Cerebellar nuclear complex (tissue), 1 donor: ENCODE measurements around the gene HOXB8.

Source experiments
- DNase-seq, 2 experiments: peaks; one replicate each; lab custom pipeline; 2025; lab: John Stamatoyannopoulos, UW

The HOXB8 gene

DNA sequence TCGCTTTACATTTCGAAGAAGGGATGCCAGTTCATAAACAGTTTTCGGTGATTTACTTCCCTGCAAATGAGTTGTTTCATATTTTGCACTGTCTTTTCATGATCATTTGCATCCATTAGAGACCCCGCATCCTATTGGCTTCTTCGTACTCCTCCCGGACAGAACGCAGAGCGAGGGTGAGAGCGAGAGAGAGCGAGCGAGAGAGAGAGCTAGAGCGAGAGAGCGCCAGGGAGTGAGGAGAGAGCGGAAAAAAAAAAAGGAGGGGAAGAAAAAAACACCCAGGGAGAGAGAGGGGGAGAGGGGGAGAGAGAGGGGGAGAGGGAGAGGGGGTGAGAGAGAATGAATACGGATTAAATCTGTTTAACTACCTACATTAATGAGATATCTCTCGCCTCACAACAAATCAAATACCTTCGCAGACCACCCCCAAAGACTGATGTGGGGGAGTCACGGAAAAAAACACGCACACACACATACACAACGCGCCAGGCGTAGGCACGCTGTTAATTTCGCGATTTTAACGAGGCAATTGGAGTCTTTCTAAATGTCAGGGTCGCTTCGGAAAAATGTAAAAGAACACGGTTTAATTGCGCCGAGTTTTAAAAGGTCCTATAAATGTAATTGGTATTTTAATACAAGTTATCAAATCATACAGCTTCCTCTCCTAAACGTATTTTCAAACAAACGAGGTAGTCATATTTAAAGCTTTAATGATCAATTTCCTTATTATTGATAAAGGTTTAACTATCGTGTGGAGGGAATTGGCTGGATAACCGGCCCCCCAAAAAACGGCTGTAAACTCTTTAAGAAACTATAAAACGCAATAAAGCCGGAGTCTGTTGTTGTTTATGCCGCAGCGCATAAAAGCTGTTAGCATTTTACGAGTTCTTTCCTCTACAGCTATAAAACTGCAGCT, at the start of gene HOXB8:
HOXB8 (minus strand) TSS at position 246 of the 916 bp plus-strand sequence. CDS start 588 bp downstream, outside the sequence.
- no peak for DNase-seq

DNA sequence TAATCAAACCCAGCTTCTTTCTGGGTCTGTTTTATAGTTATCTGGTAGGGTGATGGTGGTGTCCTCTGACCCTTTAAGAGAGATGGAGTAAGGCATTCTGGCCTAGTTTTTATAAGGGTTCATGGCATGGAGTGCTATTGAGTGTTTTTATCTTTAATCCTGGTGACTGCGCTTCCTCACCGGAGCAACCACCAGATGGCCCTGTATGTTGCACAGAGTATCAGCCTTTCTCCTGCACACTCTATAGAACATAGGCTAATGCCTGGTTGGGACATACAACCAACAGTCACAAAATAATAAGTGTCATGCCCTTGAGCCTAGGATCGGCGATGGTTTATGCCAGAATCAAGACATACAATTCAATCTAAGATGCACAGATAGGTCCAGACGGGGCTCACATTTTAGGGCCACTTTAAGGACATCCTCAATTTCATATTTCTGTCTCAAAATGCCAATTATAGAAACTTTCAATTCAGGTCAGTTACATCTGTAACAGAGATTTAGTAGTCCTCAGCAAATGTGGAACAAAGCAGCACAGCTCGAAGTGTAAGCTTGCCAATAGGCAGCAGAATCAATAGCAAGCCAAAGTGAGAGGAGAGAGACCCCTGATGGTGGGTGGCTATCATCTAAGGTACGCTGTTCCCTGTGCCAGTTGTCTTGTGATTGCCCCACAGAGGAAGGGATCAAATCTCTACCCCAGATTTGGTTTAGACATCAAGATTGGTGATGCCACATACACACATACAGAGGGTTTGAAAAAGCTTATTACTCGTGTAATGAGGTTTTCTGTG, 48.2 kb upstream of the HOXB8 start:
- DNase-seq, result no peak

DNA sequence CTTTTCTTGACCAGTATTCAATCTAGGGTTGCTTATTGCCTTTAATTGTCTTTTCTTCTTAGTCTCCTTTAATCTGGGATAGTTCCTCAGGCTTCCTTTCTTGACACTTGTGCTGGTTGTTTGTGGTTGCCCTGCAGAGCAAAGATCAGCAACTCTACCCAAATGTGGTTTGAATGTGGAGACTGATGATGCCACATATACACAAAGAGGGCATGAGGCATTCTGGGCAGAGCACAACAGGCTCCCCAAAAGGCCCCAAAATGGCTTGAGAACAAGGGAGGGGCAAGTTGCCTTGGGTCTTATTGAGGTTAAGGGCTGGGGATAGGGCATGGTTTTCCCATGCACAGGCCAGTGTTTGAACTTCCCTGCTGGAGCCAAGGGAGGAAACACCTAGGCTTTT, 40.8 kb upstream of the HOXB8 start:
- DNase-seq, result no peak

DNA sequence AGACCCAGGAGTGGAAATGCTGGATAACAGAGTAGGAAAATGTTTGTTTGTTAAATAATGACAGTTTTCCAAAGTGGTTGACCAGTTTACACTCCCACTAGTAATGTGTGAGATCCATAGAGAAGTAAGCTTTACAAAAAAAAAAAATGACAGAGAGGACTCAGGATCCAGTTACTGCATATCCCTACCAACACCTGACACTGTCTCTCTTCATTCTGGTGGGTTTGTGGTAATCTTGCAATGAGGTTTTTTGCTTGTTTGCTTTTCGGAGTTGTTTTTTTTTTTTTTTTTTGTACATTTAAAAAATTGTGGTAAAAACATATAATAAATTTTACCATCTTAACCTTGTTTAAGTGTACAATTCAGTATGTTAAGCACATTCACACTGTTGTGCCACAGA, 34.6 kb upstream of the HOXB8 start:
- no peak for DNase-seq

DNA sequence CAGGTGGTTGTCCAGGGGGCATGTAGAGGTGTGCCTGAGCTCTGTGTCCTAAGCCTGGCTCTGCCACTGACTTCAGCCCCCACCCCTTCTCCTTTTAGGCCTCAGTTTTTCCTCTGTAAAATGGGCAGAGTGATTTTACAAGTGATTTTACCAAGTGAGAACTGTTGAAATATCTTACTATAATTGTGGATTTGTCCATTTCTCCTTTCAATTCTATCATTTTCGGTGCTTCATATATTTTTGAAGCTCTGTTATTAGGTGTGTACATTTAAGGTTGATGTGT, 32.8 kb upstream of the HOXB8 start:
- DNase-seq, result no peak

DNA sequence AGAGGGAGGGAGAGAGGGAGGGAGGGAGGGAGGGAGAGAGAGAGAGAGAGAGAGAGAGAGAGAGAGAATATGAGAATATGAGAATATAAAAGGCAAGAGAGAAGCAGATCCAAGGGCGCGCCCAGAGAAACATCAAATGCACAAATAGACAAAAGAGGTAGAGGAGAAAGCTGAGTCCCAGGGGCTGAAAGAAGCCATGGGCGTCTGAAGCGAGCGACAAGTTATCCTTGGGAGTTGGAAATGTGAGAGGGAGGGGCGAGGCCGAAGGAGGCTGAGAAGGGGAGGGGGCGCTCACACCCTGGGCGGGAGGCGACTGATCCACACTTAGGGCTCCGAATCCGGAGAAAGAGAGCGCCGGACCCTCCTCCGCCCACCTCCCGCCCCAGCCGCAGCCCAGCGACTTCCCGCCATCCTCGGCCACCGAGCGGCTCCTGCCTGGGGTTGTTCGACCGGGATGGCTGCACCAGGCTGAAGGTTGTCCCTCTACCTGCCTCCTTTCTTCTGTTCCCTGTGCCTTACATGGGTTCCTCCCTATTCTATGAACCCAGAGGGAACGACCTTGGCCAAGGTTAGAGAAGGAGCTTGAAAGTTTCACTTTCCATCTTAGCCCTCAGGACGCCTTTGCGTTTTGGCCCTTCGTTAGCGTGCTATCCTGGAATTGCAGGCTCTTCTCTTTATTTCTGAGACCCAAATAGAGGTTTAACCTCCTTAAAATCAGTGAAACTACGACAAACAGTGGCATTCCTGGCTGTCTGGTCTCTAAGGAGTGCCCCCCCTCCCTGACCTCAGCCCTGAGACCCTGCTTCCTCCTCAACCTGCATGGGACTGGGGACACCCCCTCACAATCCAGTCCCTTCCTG, 32.2 kb upstream of the HOXB8 start:
- no peak for DNase-seq

DNA sequence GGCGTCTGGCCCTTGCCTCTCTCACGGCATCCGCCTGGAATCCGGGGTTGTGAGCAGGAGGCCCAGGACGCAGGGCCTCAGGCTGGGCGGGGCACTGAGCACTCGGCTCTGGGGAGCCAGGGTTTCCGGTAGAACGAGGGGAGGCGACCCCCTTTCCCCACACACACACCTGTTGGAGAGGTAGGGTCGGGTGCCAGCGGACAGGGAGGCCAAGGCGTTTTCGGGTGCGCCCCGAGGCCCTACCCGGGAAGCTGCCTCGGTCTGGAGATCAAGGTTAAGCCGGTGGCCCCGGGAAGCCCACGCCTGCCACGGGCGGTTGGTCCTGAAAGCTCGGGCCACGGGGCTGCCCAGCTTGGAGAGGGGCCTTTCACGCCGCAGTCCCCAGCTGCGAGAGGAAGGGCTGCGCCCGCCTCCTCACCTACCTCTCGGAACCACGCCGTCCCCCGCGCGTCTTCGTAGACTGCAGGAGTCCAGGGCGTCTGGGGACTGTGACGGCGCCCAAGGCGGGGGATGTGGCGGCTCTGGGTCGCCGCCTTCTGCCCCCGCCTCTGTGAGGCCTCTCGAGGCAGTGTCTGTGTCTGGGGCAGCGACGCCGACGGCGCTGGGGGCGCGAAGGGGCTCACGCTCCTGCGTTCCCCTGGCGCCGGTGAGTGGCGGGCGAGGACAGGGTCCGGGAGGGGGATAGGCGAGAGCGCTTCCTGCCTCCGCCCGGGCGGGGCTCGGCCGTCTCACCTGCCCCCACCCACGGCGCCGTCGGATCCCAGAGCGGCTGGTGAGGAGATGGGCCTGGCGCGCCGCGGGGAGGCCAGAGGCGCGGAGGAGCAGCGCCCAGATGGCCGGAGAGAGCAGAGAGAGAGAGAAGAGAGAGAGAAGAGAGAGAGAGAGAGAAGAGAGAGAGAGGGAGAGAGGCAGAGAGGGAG, 31.4 kb upstream of the HOXB8 start:
- DNase-seq, result no peak

DNA sequence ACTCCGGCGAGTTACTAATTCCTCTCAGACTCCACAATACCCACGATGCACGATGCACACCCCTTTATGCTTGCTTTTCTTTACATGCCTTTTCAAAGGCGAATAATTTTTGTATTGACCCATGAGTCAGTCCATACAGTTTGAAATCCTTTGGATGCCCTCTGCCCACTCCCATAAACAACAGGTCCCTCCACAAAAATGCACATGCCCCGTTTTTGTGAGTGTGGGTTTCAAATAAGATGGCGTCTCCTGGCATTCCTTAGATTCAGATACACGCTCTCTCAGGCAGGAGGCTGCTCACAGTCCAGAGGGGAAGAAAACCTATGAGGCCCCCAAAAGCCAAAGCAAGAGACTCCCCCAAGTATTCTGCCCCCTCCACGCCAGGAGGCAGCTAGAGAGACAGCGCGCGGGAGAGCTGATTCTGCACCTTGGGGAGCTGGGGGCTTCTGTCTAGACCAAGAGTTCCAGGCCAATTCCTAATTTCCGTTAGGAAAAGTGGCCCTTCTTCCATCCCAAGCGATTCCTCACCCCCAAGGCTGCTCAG, 30.6 kb upstream of the HOXB8 start:
- no peak for DNase-seq

DNA sequence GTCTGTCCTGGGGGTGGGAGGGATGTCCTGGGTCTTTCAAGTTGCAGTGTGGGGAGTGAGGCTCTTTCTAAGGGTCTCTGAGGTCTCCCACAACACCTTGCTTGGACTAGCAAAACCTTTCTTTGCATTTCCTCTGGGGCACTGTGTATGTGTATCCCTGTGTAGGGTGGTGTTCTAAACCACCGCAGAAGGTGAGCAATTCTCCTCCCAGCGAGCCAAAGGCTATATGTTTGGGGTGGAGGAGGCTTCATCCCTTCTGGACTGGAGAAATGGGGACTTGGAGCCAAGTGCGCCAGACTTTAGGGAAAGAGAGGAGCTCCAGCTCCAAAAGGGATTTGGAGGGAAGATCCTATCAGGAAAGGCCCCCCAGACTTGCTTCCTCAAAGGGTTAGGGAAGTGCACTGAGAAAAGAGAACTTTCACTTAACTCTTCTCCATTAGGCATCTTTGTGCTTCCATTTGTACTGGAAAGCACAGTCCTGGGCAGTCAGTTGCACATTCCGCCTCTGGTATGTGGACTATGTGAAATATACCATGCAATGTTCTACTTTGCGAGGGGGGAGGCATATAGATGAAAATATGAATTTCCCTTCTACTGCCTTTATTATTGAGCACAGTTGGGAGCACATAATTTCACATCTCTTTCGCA, 29.9 kb upstream of the HOXB8 start:
- no peak for DNase-seq

DNA sequence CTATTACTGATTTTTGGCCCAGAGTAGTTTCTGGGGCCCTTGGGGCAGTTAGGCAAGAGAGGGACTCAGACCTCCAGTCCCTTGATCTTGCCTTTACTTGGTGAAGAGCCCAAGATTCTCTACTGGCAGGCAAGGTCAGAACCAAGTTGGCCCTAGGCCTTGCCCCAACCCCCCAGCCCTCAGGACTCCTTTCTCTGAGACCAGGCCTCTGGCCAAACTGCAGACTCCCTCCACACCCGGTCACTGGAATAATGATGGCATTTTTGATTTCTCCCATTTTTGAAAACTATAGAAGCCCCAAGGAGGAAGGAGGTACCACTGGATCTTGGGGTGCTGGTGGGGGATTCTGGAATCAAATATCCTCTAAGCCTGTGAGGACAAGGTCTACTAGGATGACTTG, 29.1 kb upstream of the HOXB8 start:
- no peak for DNase-seq

DNA sequence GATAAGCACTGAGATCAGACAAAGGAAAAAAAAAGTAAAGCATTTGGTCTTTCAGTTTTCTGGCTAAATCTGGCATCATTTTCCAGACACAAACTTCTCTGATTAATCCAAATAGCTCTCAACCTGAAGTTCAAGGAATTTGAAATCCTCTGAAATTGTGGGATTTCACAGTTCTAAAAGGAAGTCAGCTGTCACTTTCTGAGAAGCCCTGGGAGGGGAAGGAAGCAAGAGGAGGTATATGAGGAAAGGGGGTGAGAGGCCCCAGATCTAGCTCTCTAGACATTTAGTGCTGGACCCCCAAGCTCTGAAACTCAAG, 28.6 kb upstream of the HOXB8 start:
- no peak for DNase-seq

DNA sequence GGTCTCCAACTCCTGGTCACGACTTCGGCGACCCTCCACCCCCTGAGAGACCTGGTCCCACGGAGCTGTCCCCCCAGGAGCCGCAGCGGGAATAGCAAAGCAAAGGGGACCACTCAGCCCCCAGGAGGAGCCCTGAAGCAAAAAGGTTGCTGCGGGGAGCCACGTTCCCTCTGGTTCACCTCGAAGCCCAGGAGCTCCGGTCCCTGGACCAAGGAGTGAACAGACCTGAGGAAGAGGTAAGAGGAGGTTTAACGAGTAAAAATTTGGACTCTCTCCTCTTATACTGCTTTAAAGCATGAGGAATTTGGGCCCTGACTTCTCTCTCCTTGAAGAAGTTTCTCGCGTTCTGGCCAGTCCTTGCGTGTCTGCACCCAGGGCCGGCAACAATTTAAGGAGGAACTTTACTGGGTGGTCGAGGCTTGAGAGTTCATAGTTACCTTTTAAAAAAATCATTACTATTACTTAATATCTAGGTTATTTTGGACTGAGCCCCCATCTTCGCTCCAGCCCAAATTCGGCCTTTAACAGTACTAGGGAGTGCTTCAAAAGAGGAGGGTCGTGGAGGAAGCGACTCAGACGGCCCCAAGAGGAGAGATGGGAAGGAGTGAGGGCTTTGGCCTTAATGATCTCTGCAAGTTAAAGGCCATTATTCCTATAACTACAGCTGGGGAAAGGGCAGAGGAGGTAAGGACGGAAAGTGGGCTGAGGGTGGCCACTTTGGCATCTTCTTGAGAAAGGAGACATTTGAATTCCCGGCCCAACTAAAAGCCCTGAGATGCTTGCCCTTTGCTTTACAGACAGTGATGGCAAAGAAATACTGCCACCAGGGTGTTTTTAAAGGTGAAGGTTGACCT, 28.0 kb upstream of the HOXB8 start:
- DNase-seq, result no peak

DNA sequence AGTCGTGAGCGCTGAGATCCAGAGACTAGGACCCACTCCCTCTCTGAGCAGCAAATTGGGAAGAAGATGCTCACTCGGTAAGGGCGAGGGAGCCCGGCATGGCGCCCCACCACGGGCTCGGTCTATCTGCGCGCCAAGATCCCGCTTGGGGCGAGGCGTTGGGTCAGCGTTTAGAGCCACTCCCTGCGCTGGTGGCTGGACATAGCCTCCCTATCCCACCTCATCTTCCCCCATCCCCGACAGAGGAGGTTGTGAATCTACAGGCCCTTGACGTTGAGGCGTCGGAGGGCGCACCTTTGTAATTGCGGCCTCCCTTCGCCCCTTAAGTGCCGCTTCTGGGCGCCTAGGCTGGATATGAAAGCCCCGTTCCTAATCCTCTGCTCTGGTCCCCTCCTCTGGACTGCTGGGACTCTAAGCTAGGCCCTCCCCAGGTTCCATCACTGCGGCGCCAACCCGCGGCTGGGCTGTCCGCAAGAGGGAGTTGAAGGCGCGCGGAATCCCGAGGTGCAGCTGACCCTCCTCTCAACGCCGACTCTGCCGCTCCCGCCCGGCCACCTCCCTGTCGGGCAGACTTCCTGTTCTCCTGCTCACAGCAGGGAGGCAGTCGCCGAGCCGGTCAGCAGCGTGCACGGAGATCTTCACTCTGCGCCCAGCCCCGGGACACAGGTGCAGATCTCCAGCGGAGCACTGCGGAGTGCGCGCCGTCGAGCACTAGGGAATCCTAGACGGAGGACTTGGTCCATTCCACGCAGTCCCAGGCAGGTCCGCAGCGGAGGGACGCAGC, 27.2 kb upstream of the HOXB8 start:
- DNase-seq, result no peak

DNA sequence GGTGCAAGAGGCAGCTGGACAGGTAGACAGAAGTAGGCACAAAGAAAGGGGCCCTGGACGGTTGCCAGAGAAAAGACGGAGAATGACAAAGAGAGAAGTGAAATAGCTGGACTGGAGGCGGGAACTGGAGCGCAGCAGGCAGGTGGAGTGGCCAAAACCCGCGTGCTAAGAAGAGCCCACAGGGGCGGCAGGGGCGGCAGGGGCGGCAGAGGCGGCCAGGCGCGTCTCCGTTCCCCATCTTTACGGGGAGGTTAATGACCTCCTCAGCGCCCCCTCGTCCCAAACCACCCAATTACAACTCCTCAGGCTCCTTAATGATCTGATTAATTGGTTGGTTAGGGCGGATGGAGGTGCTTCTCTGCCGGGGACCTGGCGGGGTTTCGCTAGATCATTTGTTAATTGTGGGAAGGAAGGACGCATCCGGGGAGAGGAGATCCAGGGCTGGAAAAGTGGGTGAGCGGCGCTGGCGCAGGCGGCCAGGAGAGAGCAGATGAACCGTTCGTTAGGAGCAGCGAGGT, 26.5 kb upstream of the HOXB8 start:
- DNase-seq, result no peak

DNA sequence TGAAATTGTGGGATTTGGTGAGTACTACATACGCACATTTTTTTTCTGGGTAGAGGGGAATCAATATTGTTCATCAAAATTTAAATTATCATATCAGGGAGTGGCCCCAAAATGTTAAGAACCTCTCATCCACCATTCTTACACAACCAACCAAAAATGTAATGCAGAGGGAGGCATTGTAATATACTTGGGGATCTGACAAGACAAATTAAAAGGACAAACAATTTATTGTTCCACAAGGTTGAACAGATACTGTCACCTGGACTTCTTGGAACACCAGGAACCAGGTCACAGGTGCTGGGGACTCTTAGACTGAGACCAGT, 25.7 kb upstream of the HOXB8 start:
- DNase-seq, result no peak

DNA sequence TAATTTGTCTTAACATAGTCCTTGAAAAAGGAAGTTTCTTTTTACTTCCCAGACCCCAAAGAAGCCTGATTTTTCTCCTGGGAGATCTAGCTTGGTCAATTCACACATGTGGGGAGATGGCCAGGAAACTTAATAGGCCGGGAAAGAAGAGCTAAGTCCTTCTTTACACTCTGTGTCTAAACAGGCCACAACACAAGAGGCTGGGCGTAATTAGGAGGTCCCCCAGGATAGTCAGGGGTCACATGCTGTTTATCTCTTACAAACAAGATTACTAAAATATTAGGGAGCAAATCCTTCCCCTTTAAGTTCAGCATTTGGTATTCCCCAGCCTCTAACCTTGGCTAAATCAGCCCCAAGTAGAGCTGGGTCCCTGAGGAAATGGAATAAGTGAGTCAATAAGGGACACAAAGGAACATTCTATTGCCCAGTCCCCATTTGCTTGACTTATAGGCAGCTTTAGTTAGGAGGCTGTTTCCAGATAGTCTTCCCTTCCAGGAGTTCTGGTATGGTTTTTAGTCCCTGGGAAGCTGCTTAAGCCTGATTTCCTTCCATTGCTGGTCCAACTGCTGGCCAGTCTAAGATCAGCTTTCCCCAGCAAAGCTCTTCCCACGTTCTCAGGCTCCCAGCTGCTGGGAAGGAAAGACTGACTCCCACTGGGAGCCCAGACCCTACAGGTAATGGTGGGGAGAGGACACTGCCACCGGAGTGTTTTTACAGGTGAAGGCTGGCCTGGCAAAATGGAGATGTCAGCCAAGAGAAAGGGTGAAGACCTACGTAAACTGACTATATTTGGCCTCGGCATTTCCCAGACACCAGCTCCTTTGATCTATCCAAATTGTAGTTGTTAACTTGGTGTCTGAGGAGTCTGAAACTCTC, 25.1 kb upstream of the HOXB8 start:
- DNase-seq, result no peak

DNA sequence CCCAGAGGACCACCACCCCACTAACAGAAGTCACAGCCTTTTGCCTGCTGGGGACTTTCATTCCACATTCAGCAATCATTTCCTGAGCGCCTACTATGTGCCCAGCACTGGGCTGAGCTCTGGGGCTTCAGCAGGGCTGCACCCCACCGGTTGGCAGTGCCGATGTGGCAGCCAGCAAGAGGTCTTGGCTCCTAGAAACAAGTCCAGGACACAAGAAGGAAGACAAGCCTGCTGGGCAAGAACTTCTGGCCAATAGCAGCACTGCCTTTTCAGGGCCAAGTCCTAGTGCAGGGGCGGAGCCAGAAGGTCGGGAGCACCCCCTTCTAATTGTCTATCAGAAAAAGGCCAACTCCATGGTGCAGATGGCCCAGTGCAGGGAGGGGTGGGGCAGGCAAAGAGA, 24.0 kb upstream of the HOXB8 start:
- no peak for DNase-seq
